HG03159 (cell line): ENCODE measurements around the gene VIPR1.
"Not testable (repeated sequence)": the region's sequence is repeated elsewhere in the genome, so short reads cannot be mapped to it uniquely, and the experiment has no call there.

ENCODE experiments used
- ATAC-seq: cut with Tn5 transposase; IDR thresholded peaks from one replicate; pipeline ENCODE4 v1.9.1; 2021; ENCODE audit warnings: mild to moderate bottlenecking, moderate library complexity; ENCODE audit not compliant: unreplicated experiment

VIPR1 gene

DNA sequence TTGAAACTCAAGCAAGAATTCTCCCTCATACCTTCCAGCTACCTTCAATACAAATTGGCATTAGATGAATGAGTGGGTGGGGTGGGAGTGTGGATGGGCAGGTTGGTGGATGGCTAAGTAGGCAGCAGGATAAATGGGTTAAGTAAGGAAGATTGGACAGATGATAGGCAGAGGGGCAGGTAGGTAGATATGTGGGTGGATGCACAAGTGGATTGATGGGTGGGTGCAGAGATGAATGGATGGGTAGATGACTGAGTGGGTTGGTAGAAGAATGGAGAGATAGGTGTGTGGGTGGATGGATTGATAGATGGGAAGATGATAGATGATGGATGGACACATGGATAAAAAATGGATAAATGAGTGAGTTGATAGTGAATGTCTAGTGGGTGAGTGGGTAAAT lies 27.6 kb downstream of the VIPR1 start:
- ATAC-seq, result no peak

GRCh38 chr3:42531470-42531869 lies 29.0 kb downstream of the VIPR1 start:
- no peak for ATAC-seq

- ATAC-seq, result no peak
Observed at GRCh38 chr3:42532229-42532628, 29.8 kb downstream of the VIPR1 start.

DNA sequence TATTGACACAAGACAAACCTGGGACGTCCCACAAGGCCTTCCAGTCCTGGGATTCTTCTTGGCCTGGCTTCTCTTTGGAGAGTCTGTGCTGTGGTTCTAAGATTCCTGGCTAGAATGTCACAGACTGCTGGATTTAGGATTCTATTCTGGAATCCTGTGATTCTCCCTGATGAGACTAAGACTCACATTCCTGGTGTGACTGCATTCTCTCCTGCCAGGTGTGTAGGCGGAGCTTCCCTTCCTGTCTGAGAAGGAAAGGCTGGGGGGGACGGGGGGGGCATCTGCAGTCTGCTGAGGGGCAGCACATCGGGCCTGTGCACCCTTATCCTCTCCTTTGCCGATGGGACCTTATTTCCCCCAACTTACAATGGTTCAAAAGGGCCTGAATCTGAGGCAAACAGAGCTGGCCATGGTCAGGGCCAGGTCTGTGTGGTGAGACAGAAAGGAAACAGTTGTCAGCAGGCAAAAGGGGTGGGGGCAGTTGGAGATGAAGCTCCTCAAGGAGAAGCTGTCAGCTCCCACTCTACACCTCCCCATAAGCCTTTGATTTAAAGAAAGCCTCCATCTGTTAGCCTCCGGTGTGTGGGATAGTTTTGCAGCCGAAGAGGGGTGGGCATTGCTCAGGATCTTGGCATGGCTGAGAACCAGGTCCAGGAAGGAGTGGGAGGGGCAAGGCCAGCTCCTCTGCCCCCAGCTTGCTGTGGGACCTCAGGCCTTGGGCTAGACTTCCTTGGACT lies 30.9 kb downstream of the VIPR1 start:
- no peak for ATAC-seq

GRCh38 chr3:42535981-42536784 lies 33.7 kb downstream of the VIPR1 start:
- ATAC-seq, result no peak

DNA sequence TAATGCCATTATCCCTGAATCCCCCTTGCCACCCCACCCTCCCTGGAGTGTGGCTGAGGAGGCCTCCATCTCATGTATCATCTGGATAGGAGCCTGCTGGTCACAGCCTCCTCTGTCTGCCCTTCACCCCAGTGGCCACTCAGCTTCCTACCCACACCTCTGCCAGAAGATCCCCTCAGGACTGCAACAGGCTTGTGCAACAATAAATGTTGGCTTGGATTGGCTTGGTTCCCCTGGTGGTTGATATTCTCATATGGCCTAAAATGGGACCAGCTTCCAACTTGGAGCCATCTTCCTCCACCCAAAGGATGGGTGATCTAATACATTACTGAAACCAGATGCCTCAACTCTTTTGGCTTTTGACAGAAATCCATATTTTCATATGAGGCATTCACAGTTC lies 34.9 kb downstream of the VIPR1 start:
- ATAC-seq, result no peak

GRCh38 chr3:42539871-42540714 lies 37.6 kb downstream of the VIPR1 start:
- ATAC-seq, result no peak

- ATAC-seq, result no peak
Observed at GRCh38 chr3:42541079-42541478, 38.6 kb downstream of the VIPR1 start.

DNA sequence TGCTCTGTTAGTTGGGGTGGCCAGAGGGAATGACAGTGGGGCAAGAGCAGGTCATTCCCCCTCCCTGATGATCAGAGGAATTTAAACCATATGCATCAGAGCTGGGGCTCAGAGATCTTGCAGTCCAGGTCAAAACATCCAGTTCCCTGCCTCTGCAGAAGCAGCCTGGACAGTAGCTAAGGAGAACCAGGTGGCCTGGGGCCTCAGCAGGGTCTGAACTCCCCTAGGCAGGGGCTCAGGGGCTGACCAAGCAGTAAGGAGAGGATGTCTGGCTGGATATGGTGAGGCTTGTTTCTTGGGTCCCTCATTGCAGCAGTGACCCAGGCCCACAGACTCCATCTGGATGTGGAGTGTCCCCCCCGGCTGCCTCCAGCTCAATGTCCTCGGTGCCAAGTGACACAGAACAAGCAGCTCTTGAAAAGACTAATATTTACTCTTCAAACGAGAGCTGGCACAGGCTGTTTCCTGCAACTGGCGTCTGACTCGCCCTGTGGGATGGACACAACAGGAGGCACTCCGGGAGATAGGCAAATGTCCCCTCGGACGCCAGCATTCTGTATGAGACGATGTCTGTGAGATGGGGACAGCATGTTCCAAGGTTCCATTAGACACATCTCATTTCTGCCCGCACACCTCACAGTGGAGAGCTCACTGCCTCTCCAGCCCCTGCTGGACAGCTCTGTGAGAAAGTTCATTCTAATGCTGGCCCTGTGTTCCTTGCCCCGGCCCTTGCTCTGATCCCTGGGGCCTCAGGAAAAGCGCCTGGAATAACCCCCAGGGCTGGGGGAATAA lies 42.2 kb downstream of the VIPR1 start:
- ATAC-seq, result no peak

DNA sequence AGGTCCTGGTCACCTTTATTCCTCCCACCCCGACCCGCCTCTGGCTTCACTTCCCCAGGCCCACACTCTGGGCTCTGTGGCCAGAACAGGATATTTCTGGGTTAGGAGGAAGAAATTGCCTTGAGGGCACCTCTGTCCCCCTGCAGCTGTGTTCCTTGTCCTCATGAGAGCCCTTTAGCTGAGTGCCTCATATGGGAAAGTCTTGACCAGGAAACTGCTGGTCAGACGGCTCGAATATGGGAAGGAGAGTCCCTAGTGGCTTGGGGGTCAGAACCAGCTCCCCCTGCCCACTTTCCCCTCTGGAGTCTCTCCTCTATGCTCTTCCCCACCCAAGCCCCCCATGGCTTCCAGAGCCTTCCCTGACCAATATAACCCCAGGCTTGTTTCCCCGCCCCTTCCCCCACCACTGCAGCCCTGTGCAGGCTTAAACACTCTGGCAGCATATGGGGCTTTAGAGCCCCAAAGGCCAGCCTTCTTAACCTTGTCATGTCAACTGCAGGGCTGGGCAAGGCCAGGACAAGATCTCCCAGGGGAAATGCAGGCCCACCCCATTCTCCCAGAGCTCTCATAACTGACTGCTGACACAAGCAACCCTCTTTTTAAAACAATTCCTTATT lies 42.9 kb downstream of the VIPR1 start:
- no peak for ATAC-seq

DNA sequence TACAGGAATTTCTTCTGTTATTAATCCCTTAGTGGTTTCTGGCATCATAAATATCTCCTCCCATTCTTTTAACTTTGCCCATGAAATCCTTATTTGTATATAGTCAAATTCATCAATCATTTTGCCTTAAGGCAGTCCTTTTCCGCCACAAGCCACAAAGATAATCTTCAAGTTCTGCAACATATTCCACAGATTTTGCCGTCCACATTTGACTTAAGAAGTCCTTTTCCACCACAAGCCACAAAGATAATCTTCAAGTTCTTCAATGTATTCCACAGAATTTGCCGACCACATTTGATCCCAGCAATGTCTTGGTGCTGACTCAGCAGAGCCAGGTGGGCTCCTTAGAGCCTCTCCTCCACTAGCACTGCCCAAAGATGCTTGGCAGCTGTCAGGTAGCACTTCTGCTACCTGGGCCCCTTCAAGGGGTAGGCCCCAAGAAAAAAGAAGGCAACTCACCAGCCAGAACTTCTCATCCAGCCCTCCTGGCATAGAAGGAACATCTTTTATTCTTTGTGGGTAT lies 44.3 kb downstream of the VIPR1 start:
- ATAC-seq, result no peak

GRCh38 chr3:42547401-42547945 lies 45.0 kb downstream of the VIPR1 start:
- ATAC-seq, result peak; percentile 70

DNA sequence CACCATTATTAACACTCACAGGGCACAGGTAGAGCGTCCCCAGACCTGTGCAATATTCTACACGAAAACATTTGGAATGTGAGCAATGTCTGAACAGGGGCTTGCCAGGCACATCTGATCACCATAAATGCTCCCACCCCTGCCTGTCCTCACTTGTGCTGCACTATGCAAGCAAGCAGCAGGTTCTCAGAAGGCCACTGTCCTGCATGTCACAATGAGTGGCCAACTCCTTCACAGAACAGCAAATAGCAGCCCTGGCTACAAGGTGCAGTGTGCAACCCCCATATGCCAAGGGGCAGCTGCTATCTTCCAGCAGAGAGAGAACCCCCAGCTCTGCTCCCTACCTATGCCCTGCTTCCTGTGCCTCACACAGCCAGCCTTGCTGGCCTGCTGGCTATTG lies 46.7 kb downstream of the VIPR1 start:
- no peak for ATAC-seq

- no peak for ATAC-seq
Observed at GRCh38 chr3:42550250-42550649, 47.8 kb downstream of the VIPR1 start.

DNA sequence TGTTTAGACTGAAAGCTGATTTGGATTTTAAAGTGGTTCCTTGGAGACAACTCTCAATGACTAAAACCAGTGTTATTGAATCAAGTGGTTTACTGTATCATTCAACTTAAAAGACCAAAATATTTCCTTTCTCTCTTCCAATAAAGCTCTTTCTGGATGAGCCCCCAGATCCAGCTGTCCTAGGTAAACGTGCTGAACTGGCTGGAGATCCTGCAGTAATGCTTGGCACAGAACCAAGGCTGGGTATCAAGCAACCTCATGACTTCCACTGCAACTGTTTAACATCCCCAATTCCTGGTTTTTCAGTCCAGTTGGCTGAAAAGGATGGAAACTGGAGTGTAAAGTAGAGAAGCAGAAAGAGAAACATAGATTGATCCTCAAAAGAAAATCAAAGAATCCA lies 50.4 kb downstream of the VIPR1 start:
- ATAC-seq, result no peak

DNA sequence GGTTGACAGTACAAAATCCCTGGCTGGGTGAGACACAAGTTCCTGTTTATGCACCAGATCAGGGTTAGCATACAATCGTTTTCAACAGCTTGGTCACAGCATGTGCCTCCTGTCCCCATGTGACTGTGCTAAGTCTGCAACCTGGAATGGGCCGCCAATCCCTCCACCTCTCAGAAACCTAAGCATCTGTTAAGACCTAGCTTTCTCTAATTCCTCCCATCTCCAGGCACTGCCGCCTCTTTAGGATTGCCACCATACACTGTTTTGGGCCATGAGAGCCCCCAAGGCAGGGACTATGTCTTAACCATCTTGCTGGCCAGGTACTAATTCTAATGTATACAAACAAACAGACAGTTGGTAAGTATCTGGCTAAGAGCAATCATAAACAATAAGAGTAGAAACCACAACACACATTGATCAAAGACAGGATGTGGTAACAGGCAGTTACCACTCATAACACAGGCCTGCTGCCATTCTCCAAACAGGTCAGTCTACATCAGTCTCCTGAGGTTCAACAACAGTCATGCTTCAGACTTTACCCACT lies 53.7 kb downstream of the VIPR1 start:
- ATAC-seq, result peak; percentile 74

DNA sequence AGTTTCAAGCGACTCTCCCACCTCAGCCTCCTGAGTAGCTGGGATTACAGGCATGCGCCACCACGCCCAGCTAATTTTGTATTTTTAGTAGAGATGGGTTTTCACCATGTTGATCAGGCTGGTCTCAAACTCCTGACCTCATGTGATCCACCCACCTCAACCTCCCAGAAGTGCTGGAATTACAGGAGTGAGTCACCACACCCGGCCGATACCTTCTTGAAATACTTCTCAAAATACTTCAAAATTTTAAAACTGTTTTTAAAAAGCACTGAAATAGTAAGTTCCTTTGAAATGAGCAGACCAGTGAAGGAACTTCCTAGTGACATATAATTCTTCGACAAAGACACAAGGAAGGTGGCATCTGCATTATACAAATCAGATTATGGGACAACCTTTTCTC lies 54.4 kb downstream of the VIPR1 start:
- not testable (repeated sequence) for ATAC-seq

DNA sequence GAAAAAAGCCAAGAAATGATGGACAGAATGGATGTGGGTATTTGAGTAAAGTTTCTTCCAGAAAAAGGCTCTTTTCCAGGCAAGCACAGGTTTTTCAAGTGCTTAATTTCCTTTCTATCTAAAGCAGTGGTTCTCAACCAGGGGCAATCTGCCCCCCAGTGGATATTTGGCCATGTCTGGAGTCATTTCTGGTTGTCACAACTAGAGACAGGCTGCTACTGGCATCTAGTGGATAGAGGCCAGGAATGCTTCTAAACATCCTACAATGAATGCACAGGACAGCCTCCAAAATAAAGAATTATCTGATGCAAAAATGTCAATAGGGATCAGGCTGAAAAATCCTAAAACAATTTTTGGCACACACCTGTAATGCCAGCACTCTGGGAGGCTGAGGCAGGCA lies 55.4 kb downstream of the VIPR1 start:
- no peak for ATAC-seq
